Tibial nerve (tissue), 4 donors: ENCODE measurements around the gene IL20RB.
"Not testable (repeated sequence)": the region's sequence is repeated elsewhere in the genome, so short reads cannot be mapped to it uniquely, and the experiment has no call there.

Experiments used
- CTCF ChIP-seq, 5 experiments: fragments of 200-600 bp in 3 of 5; fragments of 450-650 bp in 2 of 5; sonication (generic) in 3 of 5; IDR thresholded peaks; one replicate each; pipeline ENCODE4 v1.5.1; 2016 to 2019; ENCODE audit warnings: antibody characterized with exemption in 5 of 5, mild to moderate bottlenecking in 3 of 5, moderate library complexity in 2 of 5
- EP300 ChIP-seq, 2 donors: sonication (generic); formaldehyde crosslinking; IDR thresholded peaks; one replicate each; pipeline ENCODE4 v1.6.1; 2017; ENCODE audit warnings: antibody characterized with exemption in 2 of 2, mild to moderate bottlenecking in 1 of 2
- POLR2A ChIP-seq, 2 donors: fragments of 450-650 bp; IDR thresholded peaks; one replicate each; pipeline ENCODE4 v1.6.1; 2017; ENCODE audit warnings: antibody characterized with exemption in 2 of 2, mild to moderate bottlenecking in 2 of 2, moderate library complexity in 2 of 2

GRCh38 chr3:136969539-136969938 lies 11.8 kb downstream of the IL20RB start:
- TF ChIP-seq POLR2A, CTCF, EP300 (IDR thresholded peaks at IDR 0.05): not testable (repeated sequence)
